ENCODE measurements around the gene PACS2.
A peak's percentile ranks its signal among the peaks of the same experiment; 100 is the strongest.

The PACS2 gene

DNA sequence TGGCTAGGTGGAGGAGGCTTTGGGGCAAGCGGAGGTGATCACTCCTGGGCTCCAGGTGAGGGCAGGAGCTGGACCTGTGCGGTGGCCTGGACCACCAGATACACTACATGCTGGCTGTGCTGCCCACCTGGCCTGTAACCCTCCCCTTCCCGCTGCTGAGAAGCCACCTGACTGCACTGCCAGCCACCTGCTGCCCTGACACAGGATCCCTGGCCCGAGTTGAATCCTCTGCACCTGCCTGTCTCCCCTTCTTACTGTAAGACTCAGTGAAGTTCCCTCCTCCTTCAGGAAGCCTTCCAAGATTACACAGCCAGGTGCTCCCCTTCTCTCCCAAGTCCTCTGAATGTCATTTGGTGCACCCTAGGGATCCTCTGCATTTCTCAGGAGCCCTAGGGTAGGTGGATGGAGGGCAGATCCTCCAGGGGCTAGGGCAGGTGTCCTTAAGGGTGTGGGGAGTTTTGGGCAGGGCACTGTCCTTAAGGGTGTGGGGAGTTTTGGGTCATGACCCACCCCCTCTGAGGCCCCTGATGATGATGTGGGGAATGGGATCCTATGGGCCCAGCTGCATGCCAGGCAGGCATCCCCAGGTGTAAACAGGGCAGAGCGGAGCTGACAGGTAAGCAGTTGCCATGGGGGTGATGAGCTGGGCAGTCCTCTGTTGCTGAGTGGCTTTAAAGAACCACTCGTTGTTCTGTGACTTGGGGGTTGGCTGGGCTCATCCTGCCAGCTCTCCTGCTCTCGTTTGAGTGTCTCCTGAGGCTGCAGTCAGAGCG, 98.4 kb downstream of the PACS2 start:
- peak; percentile 1 for DNase-seq

DNA sequence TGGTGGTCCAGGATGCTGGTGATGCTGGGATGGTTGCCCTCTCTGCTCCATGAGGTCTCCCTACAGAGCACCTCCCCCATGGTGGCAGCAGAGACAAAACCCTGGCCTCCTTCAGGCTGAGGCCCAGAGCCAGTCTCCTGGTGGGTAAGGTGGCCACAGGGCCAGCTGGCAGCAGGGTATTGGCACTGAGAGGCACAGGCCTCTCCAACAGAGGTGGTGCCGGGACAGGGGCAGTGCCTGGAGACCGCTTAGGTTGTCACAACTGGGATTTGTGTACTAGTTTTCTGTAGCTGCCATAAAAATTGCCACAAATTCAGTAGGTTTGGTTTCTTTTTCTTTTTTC, 99.0 kb downstream of the PACS2 start:
- no peak for DNase-seq

DNA sequence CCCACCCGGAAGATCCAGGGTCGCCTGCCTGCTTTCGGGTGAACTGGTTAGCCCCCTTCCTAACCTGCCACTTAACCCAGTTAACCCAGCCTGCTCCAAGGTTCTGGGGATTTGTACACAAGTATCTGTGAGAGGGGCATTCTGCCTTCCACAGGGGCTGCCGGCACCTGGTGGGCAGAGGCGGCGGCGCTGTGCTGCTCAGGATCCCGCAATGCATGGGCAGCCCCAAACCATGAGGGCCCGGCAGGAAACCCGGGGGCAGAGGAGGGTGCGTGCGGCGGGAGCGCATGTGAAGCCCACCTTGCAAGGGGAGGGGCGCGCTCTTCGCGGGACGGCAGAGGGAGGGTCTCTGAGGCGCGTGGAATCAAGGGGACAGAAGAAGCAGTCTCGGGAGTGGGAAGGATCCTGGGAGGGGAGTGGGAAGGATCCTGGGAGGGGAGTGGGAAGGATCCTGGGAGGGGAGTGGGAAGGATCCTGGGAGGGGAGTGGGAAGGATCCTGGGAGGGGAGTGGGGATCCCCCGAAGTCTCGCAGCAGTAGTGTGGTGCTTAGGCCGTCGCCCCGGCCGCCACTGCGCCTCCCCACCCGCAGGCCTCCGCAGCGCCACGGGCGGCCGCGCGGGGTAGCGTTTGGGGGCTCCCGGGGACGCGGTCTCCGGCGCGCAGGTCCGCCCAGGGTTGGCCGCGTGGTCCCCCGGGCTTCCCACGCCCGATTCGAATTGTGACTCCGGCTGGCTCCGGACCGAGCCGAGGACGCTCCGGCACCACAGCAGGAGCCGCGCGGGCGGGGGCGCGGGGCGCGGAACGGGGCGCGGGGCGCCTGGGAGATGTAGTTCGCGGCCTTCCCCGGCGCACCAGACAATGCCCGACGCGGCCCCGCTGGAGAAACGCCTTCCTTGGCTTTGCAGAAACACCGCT, 100.2 kb downstream of the PACS2 start:
- peak; percentile 63 for DNase-seq

DNA sequence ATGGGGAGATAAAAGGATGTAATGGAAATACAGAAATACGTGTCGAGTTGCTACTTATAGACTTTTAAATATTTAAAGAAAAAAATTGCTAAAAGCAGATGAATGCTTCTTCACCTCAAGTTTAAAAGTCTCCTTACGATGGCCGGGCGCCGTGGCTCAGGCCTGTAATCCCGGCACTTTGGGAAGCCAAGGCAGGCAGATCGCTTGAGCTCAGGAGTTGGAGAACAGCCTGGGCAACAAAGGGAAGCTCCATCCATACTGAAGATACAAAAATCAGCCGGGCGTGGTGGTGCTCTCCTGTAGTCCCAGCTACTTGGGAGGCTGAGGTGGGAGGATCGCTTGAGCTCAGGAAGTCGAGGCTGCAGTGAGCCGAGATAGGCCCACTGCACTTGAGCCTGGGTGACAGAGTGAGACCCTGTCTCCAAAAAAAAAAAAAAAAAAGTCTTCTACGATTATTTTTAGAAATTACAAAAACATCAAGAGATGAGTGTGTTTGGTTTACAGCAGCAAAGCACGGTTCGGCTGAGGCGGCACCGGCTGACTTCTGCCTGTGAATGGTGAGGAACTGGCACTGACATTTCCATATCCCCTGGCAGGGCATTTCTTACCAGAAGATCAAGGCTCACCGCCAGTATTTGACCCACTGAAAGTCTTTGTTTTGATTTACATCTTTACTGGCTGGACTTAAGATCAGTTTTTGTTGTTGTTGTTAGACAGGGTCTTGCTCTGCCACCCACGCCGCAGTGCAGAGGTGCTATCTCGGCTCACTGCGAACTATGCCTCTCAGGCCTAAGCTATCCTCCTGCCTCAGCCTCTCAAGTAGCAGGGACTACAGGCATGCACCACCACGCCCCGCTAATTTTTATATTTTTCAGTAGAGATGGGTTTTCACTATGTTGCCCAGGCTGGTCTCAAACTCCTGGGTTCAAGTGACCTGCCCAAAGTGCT, 101.2 kb downstream of the PACS2 start:
- no peak for DNase-seq

DNA sequence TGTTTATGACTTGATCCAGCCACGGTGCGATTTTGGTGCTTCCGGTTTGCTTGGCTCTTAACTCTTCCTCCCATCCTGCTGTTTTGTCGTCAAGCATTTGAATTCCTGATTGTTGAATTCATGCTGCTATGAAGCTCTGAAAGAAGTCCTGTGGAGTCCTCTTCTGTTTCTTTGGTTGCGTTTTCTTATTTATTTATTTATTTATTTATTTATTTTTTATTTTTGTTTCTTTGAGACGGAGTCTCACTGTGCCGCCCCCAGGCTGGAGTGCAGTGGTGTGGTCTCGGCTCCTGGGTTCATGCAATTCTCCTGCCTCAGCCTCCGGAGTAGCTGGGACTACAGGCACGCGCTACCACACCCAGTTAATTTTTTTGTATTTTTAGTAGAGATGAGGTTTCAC, 102.1 kb downstream of the PACS2 start:
- no peak for DNase-seq

DNA sequence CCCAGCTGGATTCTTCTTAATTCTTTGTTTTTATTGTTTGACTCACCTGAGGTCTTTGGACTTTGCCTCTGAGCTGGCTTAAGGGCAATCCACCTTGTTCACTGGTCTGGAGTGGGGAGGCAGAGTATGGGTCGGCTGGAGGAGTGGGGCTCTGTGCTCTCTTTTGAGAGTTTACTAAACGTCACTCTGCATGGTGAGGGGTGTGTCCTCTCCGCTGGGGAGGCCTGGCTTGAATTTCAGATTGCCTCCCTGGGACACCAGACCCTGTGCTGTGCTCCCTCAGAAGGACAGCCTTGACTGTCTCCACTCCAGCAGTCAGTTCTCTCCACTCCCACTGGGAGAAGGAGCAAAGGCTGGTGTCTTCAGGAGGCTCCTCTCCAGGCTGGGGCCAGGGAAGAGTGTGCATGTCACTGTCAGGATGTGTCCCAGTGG, 103.2 kb downstream of the PACS2 start:
- no peak for DNase-seq

DNA sequence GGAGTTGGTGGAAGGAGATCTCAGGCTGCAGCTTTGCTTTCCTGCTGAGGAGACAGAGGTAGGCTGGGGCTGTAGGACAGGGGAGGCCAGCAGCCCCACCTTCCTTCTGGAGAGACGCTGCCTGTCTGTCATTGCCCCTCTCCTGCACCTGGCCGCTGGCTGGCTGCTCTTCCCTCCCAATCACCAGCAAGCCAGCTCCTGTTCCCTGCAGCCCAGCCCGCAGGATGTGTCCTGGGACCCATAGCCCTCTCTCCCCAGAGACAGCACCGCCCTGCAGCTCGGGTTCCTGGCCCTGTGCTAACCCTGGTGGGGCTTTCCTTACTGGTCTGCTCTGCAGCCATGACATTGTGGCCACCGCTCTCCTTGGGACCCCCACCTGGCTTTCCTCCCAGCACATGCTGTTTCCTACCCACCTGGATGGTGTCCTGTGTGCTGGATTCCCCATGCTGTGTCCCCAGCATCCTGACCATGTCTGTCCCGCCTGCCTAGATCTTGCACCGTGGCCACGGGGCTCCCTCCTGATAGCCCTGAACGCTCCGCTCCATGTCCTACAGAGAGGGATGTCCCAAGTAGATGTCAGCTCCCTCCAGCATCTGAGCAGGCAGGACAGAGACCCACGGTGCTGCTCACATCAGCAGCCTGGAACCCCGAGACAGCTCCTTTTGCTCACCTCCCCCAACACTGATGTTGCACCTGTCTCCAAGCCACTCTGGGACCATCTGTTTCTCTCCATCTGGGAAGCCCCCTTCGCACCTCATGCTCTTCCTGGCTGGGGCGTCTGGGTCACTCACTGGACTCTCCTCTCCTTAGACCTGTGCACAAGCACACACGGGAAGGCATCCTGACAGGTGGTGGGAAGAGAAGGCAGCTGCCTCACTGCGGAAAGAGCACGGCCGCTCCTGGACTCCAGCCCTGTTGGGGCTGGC, 104.0 kb downstream of the PACS2 start:
- no peak for DNase-seq

DNA sequence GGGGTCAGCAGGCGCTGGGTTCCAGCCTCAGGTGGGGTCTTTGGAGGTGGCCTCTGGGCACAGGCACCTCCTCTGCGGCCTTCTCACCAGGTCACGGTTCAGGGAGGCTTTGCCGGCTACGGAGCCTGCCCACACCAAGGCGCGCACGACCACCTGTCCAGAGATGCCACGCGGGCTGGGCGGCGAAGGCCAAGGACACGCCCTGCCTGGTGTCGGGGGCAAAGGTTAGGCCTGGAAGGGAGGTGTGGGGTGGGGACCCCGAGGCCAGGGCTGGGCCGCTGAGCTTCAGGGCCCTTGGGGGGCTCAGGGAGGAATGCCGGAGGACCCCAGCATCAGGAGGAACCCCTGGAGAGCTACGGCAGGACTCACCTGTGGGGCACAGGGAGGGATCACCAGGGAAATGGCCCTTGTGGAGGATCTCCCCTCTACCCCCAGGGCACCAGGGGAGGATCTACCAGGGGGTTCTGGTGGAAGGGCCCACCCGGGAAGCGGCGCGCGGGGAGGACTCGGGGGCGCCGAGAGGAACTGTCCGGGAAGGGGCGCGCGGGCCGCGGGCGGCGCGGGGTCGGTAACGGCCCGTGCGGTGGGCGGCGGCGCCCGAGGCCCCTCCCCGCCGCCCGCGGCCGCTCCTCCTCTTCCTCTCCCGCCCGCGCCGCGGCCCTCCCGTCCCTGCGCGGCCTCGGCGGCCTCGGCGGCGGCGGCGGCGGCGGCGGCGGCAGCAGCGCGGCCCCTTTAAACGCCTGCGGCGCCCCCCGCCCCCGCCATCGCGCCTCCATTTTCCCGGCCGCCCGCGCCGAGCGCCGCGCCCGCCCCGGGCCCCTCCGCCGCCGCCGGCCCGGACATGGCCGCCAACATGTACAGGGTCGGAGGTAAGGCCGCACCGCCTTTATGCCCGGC, 104.9 kb downstream of the PACS2 start, which contains the start of gene MTA1:
Gene MTA1, plus strand, starts transcription at position 633 of the 897 bp plus-strand sequence. Its CDS starts 209 bp downstream, at position 842.
- peak; percentile 31 for DNase-seq

DNA sequence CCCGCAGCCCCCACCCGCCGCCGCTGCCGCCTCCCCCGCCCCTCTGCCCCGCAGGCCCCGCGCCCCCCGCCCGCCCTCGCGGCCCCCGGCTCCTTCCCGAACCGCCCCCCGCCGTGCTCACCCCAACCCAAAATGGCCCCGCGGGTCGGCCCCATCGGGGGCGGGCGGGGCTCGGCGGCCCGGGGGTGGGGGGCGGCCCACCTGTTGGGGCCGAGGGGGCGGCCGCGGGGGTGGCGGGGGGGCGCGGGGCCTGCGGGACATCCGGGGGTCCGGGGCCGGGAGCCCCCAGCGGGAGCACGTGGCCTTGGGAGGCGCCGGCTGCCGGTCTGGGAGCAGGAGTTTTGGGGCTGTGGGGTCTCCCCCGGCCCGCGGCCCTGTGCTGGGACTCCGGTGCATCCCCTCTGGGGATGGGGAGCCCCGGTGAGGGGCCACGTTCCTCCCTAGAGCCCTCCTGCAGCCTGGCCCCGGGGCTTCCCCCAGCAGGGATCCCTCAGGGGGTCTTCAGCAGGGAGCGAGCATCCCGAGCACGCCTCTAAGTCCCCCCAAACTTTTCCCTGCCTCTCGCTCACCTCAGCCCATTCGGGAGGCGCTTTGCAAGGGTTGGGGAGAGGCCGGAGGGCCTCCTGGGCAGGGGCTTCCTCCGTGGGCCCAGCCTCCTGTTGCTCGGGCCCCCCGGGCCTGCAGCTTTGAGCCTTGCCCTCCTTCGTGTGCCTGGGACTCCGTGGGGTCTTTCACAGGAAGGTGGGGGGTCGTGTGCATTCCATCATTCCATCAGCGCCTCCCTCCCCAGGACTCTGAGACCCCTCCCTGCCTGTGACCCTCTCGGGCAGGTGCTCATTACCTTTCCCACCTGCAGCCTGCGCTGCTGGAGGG, 105.8 kb downstream of the PACS2 start:
- no peak for DNase-seq

DNA sequence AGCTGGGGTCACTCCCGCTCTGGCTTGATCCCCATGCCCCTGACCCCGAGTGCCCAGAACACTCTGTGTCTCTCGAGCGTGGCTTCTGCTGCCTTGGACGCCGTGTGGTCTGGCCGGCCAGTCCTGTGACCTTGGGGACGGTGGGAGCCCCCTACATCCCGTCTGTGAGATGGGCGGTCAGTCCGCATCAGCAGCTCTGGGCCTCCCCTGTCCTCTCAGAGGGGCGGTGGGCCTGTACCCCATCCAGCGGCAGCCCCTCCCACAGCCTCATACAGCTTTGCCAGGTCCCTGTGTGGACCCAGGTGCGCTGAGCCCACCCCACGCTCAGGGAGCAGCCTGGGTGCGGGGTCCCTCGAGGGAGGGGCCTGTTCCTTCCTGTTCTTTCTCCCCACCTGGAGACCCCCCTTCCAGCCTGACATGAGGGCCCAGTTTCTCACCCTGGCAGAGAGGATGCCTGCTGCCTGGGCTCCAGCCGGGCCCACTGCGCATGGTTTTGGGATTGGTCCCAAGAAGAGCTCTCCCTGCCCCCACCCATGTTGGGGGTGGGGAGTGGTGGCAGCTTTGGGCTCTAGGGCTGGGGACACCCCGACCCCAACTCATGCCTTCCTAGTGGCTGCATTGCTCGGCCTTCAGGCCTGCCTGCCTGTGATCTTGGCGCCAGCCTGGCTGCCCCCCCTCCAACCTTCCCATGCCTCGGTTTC, 106.6 kb downstream of the PACS2 start:
- no peak for DNase-seq

DNA sequence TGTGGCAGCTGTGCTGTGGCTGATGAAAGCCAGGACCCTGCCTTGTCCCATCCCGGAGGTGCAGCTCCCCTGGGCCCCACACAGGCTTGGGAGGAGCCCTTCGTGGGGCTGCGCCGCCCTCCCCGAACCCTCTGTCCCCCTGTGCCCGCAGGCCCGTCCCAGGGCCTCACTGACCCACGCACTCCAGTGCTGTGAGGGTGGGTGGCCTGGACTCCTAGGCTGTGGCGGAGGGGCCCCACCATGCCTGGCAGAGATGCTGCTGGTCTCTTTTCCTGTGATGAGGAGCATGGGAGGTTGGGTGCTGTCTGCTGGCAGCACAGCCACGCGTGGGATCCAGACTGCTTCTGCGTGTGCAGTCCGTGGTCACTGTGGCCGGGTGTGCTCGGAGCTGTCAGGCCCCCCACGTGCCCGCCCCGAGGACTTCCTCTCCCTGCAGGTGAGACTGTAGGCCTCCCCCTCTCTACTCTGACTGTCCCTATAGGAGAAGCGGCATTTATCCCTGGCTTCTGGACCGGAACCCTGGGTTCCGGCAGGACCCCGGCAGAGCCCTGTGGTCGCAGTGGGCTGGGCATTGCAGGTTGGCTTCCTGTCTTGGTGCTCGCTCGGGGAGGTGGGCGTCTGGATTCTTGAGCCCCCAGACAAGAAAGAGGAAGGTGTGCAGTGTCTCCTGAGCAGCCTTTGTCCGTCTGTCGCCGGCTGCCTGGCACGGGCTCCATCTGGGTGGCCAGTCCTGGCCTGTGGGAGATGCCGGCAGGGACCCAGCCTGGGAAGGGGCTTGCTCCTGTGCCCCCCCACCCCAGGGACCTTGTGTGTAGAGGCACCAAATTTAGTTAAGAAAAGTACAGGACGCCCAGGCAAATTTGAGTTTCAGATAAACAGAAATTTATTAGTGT, 107.4 kb downstream of the PACS2 start:
- DNase-seq: no peak

DNA sequence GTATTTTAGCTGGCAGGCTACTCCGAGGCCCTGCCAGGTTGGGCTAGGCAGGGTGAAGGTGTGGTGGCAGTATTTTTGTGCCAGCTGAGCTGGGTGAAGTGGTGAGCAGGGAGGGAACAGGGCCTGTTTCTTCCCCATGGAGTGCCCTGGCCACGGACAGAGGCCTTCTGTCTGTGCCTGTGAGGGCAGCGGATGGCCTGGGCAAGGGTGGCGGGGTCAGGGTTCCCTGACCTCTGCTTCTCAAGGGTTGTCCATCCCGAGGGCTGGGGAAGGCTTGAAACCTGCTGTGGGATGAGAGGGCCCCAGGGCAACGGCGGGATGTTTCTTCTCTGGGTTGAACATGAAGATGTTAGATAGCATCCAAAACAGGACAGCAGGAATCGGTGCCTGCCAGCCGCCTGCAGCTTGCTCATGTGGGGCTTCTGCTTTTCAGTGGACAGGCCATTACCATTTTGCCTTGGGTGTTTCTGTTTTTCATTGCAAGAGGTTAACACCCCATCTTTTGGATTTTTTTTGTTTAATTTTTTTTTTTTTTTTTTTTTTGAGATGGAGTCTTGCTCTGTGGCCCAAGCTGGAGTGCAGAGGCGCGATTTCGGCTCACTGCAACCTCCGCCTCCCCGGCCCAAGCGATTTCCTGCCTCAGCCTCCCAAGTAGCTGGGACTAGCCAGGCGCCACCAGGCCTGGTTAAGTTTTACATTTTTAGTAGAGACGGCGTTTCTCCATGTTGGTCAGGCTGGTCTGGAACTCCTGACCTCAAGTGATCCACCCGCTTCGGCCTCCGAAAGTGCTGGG, 108.3 kb downstream of the PACS2 start:
- no peak for DNase-seq

DNA sequence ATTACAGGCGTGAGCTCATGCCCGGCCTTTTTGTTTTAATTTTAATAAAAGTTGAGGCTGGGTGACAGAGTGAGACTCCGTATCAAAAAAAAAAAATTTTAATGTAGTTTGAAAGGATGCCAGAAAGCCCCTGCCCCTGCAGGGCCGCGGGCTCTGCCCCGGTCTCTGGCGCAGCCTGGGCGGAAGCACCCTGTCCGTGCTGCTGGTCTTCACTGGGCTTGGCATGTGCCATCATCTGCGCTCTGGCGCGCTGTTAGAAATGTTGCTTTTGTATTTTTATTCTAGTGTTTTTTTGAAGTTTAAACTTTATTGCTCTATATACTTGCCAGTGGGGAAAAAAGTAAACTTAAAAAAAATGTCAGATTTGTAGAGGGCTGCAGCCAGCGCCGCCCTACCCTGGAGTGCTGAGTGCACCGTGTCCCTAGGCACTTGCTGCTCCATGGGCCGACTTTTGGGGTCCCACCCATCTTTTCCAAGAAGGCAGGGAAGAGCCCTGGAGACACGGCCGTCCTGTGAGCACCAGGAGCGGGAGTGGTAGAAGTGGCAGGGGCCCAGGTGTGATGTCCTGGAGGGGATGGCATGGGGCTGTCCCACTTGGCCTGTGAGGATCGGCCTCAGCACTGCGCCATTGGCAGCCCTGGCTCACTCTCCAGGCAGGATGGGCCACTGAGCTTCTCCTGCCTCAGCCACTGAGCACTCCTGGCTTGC, 109.1 kb downstream of the PACS2 start:
- no peak for DNase-seq

DNA sequence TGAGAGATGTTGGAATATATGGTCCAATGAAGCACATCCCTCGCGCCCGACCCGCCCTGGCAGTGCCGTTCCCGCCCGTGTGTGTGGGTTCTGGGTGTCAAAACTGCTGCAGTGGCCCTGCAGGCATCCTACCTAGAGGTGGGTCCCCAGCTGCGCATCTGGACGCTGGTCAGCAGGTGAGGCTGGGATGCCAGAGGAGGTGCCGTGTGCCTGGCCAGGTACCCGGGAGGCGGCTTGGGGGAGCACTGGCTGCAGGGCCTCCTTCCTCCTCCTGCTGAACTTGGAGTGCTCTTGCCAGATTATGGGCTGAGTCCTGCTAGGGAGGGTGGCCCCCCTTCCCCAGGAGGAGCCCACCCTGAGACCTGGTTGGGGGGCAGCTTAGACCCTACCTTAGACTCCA, 110.3 kb downstream of the PACS2 start:
- DNase-seq: no peak

DNA sequence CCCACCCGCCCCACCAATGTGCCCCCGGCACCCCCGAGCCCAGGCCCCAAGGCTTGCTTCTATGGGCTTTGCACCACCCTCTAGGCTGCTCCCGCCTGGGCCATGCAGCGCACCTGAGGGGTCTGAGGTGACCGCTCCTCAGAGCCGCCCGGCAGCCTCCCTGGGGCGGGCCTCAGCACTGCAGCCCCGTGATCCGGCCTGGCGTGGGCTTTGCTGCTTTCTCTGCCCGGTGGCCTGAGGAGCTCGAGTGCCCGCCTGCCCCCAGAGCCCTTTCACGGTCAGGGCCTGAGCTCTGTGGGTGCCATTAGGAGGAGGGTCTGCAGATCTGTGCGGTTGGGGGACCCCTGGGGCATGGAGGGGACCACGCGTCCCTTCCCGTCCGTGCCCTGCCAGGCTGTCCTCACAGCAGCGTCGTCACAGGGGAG, 111.3 kb downstream of the PACS2 start:
- DNase-seq: no peak

DNA sequence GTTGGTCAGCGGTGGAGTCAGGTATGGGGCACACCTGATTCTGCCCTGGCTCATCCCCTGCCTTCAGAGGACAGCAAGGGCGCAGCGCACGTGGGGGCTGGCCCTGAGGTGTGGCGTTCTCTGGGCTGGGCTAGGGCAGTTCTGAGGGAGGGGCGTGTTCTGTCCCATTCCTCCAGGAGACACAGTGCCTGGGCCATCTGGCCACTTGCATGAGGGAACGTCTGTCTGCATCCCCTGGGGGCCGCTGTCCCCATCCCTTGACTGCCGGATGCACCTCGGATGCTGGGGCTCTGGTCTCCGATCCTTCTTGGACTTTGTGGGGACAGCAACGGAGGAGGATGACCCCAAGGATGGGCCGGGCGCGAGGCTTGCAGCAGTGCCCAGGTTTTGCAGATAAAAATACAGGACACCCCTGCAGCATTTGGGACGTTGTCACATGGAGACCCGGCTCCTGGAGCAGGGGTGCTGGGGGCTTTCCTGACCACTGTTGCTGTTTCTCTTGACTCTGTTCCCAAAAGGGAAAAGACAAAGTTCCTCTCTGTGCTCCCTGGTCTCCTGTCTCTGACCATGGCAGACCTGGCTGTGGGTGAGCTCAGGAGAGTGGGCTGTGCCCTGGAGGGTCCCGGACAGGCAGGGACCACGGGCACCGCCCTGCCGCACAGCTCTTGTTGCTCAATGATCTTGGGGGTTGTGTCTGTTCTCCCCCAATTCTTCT, 112.0 kb downstream of the PACS2 start:
- no peak for DNase-seq
